ENCODE data around the gene OPN1SW. TPM values are rescaled to one million over a fixed set of nuclear protein-coding genes. Genes with fewer than 3 reads are reported as not detected.

Gene OPN1SW
- total and polyA plus RNA-seq, 9 of the 15 experiments (the other 6 are each of a cell fraction or from before 2014, with no cell fraction given), result 0.84 to 1.0 TPM; not detected in 7

GRCh38 chr7:128739048-128739962 lies 36.3 kb downstream of the OPN1SW start, which contains the start of gene CALU (continued):
- peak; percentile 97 for TF ChIP-seq GABPB1 (CRISPR knock-in tag; IDR thresholded peaks at IDR 0.05)
- no peak for TF ChIP-seq RNF219 (CRISPR knock-in tag; IDR thresholded peaks at IDR 0.05)
- no peak for TF ChIP-seq NFATC3 (IDR thresholded peaks at IDR 0.05)
- TF ChIP-seq MCM5 (IDR thresholded peaks at IDR 0.05; ENCODE audit: low read depth), result no peak
- TF ChIP-seq POLR2G (IDR thresholded peaks at IDR 0.05; ENCODE audit: low read depth, low read length), result peak; percentile 100
- TF ChIP-seq IRF2 (CRISPR knock-in tag; IDR thresholded peaks at IDR 0.05), result no peak
- TF ChIP-seq BDP1 (IDR thresholded peaks at IDR 0.05; ENCODE audit: insufficient read depth, insufficient read length), result no peak
- peak; percentile 62; the same call in 1 of the 2 replicates for TF ChIP-seq ZNF830 (CRISPR knock-in tag; IDR thresholded peaks at IDR 0.05)
- no peak; the same call in 1 of the 2 replicates for TF ChIP-seq DMBX1 (CRISPR knock-in tag; IDR thresholded peaks at IDR 0.05; ENCODE audit: borderline replicate concordance)
- TF ChIP-seq RBM17 (IDR thresholded peaks at IDR 0.05; ENCODE audit: borderline replicate concordance, low read depth, low read length), result no peak
- TF ChIP-seq CHD2 (IDR thresholded peaks at IDR 0.05; ENCODE audit: low read depth, low read length), result peak; percentile 85
- TF ChIP-seq NELFE (IDR thresholded peaks at IDR 0.05; ENCODE audit: insufficient read depth, insufficient read length), result no peak
- TF ChIP-seq HES1 (IDR thresholded peaks at IDR 0.05; ENCODE audit: low read depth), result no peak
- TF ChIP-seq PCBP1 (IDR thresholded peaks at IDR 0.05; ENCODE audit: low read depth, low read length, poor library complexity, severe bottlenecking), result peak; percentile 92
- peak; percentile 89; the same call in 1 of the 2 replicates for TF ChIP-seq KAT7 (CRISPR knock-in tag; IDR thresholded peaks at IDR 0.05; ENCODE audit: borderline replicate concordance)
- 0 out of 2 replicates have a peak, but pooled peaks have one; percentile 60 for TF ChIP-seq OTX1 (CRISPR knock-in tag; IDR thresholded peaks at IDR 0.05)
- peak; percentile 73; the same call in 1 of the 2 replicates for TF ChIP-seq ZNF395 (CRISPR knock-in tag; IDR thresholded peaks at IDR 0.05)
- TF ChIP-seq MYBL2 (IDR thresholded peaks at IDR 0.05; ENCODE audit: low read depth), result no peak
- no peak for TF ChIP-seq MYBL2 (CRISPR knock-in tag; IDR thresholded peaks at IDR 0.05; ENCODE audit: borderline replicate concordance)
- TF ChIP-seq SMAD1 (IDR thresholded peaks at IDR 0.05; ENCODE audit: low read depth, low read length, partially characterized antibody), result no peak
- 0 out of 2 replicates have a peak, but pooled peaks have one; percentile 47 for TF ChIP-seq GATAD2B (IDR thresholded peaks at IDR 0.05; ENCODE audit: borderline replicate concordance)
- TF ChIP-seq PHB (CRISPR knock-in tag; IDR thresholded peaks at IDR 0.05), result 0 out of 2 replicates have a peak, but pooled peaks have one; percentile 71
- no peak for TF ChIP-seq ZNF197 (CRISPR knock-in tag; IDR thresholded peaks at IDR 0.05; ENCODE audit: low read depth)
- TF ChIP-seq ZNF511 (CRISPR knock-in tag; IDR thresholded peaks at IDR 0.05), result peak; percentile 90; the same call in 1 of the 2 replicates

Measured in K562 (cell line).